ENCODE data around the gene SESTD1. TPM values are rescaled to one million over a fixed set of nuclear protein-coding genes. Genes with fewer than 3 reads are reported as not detected.

SESTD1 gene
- total and polyA plus RNA-seq, 9 of the 15 experiments (the other 6 are each of a cell fraction or from before 2014, with no cell fraction given): 0.32 to 5.6 (median 2.1) TPM

- Histone ChIP-seq H3K9ac (ENCODE audit: insufficient read depth in 1 of 2, low read depth in 2 of 2, low read length in 2 of 2) (no peak overlapping the region), H3K27me3 (ENCODE audit: control insufficient read depth in 2 of 2, insufficient read depth in 2 of 2, low read length in 2 of 2) (no peaks in the 10 kb centered on the region), H3K4me2 (ENCODE audit: insufficient read depth, low read length) (no peak overlapping the region), H3K36me3 (ENCODE audit: control insufficient read depth, insufficient read depth, low read length) (no peaks in the 10 kb centered on the region), H3K4me3 (no peak overlapping the region), H3K27ac (ENCODE audit: extremely low read depth, low read depth, low read length) (no peak overlapping the region), H4K20me1 (replicated peaks; ENCODE audit: control insufficient read depth, insufficient read depth, low read length) (no peaks in the 10 kb centered on the region), H2AFZ (ENCODE audit: low read depth, low read length) (no peak overlapping the region), H3K9me3 (replicated peaks; ENCODE audit: control insufficient read depth, insufficient read depth, low read depth, low read length) (no peaks in the 10 kb centered on the region), H3K4me1 (replicated peaks in 1 of 2; ENCODE audit: control insufficient read depth in 2 of 2, insufficient read depth in 2 of 2, low read length in 2 of 2) (no peaks in the 10 kb centered on the region), H3K9me1 (ENCODE audit: control insufficient read depth, insufficient read depth, low read length) (no peaks in the 10 kb centered on the region), H3K79me2 (ENCODE audit: control insufficient read depth, insufficient read depth, low read length) (no peaks in the 10 kb centered on the region)
- in situ Hi-C loops (cut with MboI) (no loop called here), intact Hi-C loops (cut with micrococcal nuclease) (no loop called here)
- 5% methylated on average over 1 of the region's 1 CpG for WGBS (ENCODE audit: insufficient coverage, low coverage, missing lambda C conversion rate)
- FAIRE-seq (no peak), DNase-seq (ENCODE audit: extremely low read depth in 1 of 4, low spot score in 3 of 4) (no peak), ATAC-seq (no peak)
- ChIA-PET POLR2A (no interaction called here), CTCF (ENCODE audit: low intra/inter-chr PET ratio) (no interaction called here)
- no peak for TF ChIP-seq ZBTB9 (CRISPR knock-in tag; IDR thresholded peaks at IDR 0.05)
- BruUV-seq (replicated peaks): no TSS peak
Measured at GRCh38 chr2:179243046-179243445, 21.6 kb downstream of the SESTD1 start.

DNA sequence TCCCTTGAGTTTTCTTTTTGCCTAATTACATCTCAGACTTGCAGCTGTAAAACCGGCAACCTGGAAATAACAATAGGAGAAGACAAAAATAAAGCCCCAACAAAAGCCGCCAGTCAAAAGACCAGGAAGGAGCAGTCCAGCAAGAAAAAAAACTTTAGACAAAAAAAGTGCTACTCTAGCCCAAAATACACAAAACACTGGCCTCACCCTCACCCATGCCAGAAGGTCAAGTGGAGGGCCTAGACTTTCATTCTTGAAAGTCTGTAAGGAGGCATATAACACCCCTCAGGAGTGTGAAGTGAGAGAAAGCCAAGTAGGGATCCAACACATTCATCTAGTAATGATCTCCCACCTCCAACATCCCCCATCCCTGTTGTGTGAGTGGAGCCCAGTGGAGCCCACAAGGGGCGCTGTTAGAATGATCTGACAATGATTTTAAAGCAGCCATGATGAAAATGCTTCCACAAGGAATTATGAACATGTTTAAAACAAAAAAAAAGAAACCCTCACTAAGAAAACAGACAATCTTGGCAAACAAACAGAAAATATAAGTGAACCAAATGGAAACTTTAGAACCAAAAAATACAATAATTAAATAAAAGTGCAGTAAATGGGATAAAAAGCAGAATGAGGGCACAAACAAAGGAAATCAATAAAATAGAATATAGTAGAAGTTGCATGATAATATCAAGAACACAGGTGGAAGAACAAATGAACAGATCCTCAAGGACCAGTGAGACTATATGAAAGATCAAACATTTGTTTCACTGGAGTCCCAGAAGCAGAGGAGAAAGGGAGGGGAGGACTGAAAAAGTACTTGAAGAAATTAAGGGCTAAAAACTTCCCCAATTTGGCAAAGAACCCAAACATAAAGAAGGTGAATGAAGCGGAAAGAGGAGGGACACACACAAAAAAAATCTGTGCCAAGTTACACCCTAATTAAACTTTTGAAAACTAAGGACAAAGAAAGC is 23.9 kb downstream of the SESTD1 start:
- CTCF ChIA-PET (ENCODE audit: low intra/inter-chr PET ratio): interaction anchor here (0.6 kb wide), 1 partner anchor 13 kb away, joined by 3 read pairs; no protein-coding TSS in a partner anchor
- H3K9ac ChIP-seq (ENCODE audit: insufficient read depth in 1 of 2, low read depth in 2 of 2, low read length in 2 of 2): no peak overlapping the region
- DNase-seq (ENCODE audit: extremely low read depth in 1 of 4, low spot score in 3 of 4) (peak in 2 of 4 experiments; percentile 8 to 11), FAIRE-seq (peak; percentile 46), ATAC-seq (no peak)
- intact Hi-C loops (cut with micrococcal nuclease) (no loop called here), in situ Hi-C loops (cut with MboI) (no loop called here)
- no peaks in the 10 kb centered on the region for H3K36me3 ChIP-seq (ENCODE audit: control insufficient read depth, insufficient read depth, low read length)
- no peak overlapping the region for H2AFZ ChIP-seq (ENCODE audit: low read depth, low read length)
- TF ChIP-seq SETDB1 (IDR thresholded peaks at IDR 0.05; ENCODE audit: low read length) (no peak), CTCF (IDR thresholded peaks at IDR 0.05 in 2 of 3, conservative IDR thresholded peaks at IDR 0.05 in 1 of 3; ENCODE audit: insufficient read depth in 2 of 3, low read depth in 1 of 3, low read length in 3 of 3) (peak in 2 of 3 experiments; percentile 27 to 34; a peak in 1 of 6 replicates), NR3C1 (CRISPR knock-in tag; IDR thresholded peaks at IDR 0.05) (no peak), YY1 (IDR thresholded peaks at IDR 0.05; ENCODE audit: borderline replicate concordance in 1 of 3, control insufficient read depth in 1 of 3, extremely low read depth in 1 of 3, insufficient read depth in 3 of 3, insufficient read length in 1 of 3, insufficient replicate concordance in 2 of 3, low read depth in 1 of 3, low read length in 2 of 3) (peak in 1 of 3 experiments; percentile 26)
- TF ChIP-seq, protein P1, sequence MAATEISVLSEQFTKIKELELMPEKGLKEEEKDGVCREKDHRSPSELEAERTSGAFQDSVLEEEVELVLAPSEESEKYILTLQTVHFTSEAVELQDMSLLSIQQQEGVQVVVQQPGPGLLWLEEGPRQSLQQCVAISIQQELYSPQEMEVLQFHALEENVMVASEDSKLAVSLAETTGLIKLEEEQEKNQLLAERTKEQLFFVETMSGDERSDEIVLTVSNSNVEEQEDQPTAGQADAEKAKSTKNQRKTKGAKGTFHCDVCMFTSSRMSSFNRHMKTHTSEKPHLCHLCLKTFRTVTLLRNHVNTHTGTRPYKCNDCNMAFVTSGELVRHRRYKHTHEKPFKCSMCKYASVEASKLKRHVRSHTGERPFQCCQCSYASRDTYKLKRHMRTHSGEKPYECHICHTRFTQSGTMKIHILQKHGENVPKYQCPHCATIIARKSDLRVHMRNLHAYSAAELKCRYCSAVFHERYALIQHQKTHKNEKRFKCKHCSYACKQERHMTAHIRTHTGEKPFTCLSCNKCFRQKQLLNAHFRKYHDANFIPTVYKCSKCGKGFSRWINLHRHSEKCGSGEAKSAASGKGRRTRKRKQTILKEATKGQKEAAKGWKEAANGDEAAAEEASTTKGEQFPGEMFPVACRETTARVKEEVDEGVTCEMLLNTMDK (IDR thresholded peaks at IDR 0.05; ENCODE audit: borderline replicate concordance, insufficient read depth, low read depth, low read length, poor library complexity, severe bottlenecking): peak; percentile 42
- WGBS (ENCODE audit: insufficient coverage, low coverage, missing lambda C conversion rate): 0% methylated on average over 4 of the region's 4 CpGs
- no peaks in the 10 kb centered on the region for H3K4me1 ChIP-seq (replicated peaks in 1 of 2; ENCODE audit: control insufficient read depth in 2 of 2, insufficient read depth in 2 of 2, low read length in 2 of 2)
- no peaks in the 10 kb centered on the region for H3K9me3 ChIP-seq (replicated peaks; ENCODE audit: control insufficient read depth, insufficient read depth, low read depth, low read length)
- no peaks in the 10 kb centered on the region for H3K79me2 ChIP-seq (ENCODE audit: control insufficient read depth, insufficient read depth, low read length)
- no peak overlapping the region for H3K27ac ChIP-seq (ENCODE audit: extremely low read depth, low read depth, low read length)
- POLR2A ChIA-PET: no interaction called here
- no peaks in the 10 kb centered on the region for H4K20me1 ChIP-seq (replicated peaks; ENCODE audit: control insufficient read depth, insufficient read depth, low read length)
- H3K27me3 ChIP-seq (ENCODE audit: control insufficient read depth in 2 of 2, insufficient read depth in 2 of 2, low read length in 2 of 2): no peaks in the 10 kb centered on the region
- no TSS peak for BruUV-seq (replicated peaks)
- no peaks in the 10 kb centered on the region for H3K9me1 ChIP-seq (ENCODE audit: control insufficient read depth, insufficient read depth, low read length)
- H3K4me3 ChIP-seq: no peak overlapping the region
- no peak overlapping the region for H3K4me2 ChIP-seq (ENCODE audit: insufficient read depth, low read length)

Data from K562 (cell line).